ENCODE results near the gene SLC43A1.
"Not testable (repeated sequence)": the region's sequence is repeated elsewhere in the genome, so short reads cannot be mapped to it uniquely, and the experiment has no call there.

The SLC43A1 gene

GRCh38 chr11:57460022-57460757 lies 55.3 kb downstream of the SLC43A1 start, which contains the start of gene RTN4RL2:
Gene RTN4RL2 (plus strand): TSS chr11:57460528. CDS start chr11:57460866, 338 bp downstream.
- DNase-seq = peak; percentile 77

DNA sequence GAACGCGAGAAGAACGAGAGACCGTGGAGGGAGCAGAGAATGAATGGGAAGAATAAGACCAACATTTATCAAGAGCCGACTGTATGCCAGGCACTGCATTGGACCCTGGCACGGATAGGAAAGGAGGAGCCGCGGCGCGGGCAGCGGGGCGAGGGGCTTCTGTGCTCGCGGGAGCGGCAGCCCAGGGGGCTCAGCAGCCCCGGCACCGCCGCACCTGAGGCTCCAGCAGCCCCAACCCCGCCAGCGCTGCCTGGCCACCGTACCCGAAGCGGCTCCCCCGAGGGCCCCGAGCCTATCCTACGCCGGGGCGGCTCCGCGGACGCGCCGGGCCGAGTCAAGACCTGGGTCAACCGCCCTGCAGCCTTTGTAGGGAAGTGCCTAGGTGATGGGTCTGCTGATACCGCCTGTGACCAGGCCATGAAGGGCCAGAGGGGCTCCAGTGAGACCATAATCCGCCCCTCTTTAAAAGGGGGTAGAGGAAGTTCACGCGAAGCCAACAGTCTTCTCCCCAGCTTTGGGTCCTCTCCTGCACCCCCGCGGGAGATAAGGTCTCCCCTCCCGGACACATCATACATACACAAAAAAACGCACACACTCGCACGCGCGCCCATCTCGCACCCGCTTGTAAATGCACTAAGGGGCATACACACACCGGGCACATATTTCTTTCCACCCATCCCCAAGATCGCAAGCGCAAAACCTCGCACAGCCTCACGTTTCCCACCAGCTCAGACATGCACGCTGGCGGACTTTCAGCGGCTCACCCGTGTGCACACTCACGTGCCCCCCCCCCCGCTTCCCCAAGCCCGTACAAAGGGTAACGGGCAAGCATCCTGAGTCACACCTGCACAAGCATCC lies 56.1 kb downstream of the SLC43A1 start:
- peak; percentile 45 for DNase-seq

DNA sequence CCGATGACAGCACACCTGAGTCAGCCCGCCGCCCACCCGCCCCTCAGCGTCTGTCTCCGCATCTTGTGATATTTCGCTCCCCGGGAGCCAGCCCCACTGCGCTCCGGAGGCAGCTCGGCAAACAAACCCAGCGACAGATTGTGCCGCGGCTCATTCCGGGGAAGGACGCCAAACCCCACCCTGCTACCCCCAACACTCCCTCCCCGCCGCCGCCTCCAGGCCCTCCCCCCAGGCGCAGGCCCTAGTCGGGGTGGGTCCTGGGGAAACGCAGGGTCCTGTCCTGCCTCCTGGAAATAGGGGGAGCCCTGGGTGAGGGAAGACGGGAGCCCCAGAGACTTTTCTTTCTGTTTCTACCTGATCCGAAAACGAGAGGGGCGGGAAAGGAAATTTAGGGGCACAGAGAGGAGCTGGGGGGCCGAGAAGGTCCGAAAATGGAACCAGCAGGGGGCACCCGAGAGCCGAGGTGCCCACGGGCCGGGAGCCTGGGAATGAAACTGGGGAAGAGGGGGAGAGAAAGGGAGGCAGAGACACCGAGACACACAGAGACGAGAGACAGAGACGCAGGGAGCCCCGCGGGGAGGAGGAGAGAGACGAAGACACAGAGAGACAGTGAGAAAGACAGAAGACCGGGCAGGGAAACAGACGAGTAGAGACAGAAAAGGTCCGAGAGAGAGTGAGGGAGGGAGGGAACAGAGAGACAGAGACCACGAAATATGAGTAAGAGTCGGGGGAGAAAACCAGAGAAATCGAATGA lies 56.9 kb downstream of the SLC43A1 start:
- DNase-seq = peak; percentile 67

DNA sequence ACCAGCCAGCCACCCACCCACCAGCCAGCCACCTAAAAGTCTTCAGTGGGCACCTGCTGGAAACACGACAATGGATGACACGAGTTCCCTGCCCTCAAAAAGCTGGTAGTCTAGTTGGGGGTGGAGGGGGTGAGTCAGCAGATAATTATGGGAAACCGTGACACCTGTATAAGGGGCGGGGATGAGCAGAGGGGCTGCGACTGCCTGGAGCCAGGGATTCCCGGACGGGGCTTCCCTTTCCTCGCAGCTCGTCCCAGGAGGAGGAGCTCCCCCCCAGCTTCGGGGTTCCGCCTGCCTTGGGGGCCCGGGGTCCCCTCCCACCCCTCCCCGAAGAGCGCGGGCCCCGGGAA lies 57.5 kb downstream of the SLC43A1 start:
- DNase-seq = peak; percentile 41

GRCh38 chr11:57457643-57458023 lies 57.9 kb downstream of the SLC43A1 start:
- DNase-seq = no peak

DNA sequence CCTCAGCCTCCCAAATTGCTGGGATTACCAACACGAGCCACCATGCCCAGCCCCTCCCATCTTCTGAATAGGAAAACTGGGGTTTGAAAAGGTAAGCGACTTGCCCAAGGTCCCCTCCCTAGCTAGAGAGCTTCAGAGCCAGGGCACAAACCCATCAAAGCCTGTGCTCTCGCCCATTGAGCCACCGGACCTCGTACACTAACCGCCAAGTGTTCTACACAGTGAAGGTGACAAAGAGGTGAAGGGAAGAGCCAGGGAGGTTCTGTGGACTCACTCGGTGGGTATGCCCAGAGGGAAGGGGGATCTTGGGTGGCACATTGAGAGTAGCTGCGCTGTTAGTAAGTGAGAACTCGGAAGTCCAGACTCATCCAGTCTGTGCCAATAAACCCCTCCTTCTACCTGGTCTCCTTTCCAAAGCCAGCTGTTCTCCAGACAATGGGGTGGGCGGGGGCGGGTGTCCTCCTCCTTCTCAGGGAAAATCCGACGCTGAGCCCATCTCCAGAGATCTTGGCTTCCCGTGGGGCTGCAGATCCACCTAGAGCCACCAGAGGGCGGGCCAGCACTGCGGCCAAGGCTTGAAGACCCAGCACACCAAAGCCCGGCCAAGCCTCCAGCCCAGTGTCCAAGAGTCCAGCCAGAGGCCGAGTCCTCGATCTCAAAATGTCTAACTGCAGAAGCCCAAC lies 58.4 kb downstream of the SLC43A1 start:
- DNase-seq = peak; percentile 84

DNA sequence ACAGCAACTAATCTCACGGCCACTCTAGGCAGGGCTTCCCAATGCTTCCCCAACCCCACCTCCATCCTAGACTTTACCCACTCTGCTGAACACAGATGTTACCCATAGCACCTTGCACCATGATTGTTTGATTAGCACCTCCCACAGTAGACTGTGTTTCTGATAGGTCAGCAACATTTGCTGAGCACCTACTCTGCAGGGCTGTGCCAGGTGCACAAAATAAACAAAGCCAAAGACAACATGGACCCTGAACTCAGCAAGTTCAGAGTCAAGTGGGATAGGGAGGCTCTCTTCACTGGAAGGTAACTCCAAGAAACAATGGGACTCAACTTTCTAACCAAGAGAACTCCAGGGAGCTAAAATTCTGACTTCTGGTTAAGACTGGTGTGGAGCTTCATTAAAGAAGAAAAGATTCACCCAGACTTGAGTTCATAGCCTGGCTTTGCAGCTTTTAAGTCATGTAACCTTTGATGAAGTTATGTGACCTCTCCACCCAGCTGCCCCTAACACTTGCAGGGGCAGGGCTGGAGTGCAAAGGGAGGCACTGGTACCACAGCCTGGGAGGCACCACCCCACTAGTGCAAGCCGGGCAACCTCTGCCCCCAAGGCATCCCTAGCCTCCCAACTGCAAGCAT lies 61.8 kb downstream of the SLC43A1 start:
- no peak for DNase-seq

- no peak for DNase-seq
Measured at GRCh38 chr11:57446055-57446454, 69.4 kb downstream of the SLC43A1 start.

DNA sequence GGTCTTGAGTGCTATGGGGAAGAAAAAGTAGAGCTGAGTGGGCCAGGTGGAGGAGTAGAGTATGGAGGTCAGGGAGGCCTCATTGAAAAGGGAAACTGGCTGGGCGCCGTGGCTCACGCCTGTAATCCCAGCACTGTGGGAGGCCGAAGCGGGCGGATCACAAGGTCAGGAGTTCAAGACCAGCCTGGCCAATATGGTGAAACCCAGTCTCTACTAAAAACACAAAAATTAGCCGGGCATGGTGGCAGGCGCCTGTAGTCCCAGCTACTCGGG lies 70.4 kb downstream of the SLC43A1 start:
- DNase-seq = not testable (repeated sequence)

DNA sequence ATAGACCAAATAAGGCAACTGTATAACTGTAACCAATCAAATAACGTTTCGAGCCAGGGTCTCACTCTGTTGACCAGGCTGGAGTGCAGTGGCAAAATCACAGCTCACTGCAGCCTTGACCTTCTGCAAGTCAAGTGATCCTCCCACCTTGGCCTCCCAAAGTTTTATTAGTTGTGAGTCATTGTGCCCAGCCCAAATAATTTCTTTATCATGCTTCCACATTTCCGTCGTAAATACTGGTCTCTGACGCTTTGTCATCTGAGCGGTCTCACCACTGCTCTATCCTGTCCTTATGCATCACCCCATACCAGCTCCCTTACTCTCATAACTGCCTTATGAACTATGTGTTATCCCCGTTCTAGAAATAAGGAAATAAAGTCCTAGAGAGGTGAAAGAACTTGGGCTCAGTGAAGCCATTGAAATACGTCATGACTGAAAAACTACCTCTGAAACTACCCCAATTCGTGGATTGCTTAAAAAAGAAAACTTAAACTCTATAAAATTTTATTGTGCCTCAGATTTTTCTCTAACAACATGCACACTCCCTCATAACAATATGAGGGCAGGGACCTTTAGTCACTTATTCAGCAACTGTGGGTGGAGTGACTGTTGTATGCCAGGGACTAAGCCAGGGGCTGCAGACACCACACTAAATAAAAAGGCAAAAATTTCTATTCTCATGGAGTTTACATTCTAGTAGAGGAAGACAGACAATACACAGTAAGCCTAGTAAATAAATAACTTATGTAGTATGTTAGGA lies 71.0 kb downstream of the SLC43A1 start:
- no peak for DNase-seq

GRCh38 chr11:57440744-57441414 lies 74.6 kb downstream of the SLC43A1 start:
- no peak for DNase-seq

DNA sequence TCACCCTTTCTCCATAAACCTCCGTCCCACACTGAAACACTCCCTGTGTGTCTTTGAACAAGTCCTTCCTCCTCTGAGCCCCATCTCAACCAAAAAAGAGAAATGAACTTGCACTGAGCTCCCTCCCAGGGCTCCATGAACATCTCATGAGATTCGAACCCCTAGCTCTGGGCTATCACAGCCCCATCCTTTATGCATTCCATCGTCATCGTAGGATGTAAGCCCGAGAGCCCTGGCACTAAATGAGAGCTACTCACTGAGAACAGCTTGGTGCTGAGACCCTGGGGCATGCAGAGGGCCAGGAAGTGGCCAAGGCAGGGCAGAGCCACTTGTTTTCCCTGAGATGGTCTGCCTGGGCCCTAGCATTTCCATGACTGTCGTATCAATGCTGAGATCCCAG lies 75.7 kb downstream of the SLC43A1 start:
- no peak for DNase-seq

DNA sequence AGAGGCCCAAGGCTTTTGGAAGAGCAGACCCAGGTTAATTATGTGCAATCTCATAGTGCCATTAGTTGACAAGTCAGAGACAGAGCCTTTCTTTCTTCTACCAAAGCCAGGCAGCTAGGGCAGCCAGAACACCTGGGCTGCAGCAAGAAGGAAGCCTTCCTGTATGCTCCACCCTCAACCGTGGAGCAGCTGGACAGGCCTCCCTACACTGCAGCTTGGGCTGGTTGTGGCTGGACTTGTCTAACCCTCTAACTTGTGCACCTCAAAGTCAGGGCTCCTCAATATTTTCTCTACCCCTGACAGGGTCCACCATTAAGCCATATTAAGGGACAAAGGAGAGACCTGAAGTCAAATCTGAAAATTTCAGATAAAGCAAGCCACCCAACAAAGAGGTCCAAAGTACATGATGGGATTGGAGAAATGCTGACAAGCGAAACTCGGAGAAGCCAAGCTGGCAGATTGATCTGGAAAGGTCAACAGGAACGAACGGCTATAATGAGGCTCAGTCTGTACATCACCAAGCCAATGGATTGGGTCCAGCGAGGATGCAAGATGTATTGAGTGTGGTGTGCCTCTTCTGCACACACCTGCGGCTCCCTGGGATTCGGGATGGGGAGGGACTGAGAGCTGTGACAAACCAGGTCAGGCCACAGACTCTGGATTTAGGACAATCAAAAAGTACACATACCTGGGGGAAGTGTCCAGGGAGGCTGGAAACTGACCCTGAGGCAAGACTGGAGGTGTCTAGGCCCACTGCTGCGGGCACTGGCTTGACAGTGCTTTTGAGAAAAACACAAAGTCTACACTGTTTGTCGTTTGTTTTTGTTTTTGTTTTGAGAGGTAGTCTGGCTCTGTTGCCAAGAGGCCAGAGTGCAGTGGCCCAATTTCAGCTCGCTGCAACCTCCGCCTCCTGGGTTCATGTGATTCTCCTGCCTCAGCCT lies 76.9 kb downstream of the SLC43A1 start:
- DNase-seq = no peak

GRCh38 chr11:57436031-57436430 lies 79.5 kb downstream of the SLC43A1 start:
- no peak for DNase-seq

DNA sequence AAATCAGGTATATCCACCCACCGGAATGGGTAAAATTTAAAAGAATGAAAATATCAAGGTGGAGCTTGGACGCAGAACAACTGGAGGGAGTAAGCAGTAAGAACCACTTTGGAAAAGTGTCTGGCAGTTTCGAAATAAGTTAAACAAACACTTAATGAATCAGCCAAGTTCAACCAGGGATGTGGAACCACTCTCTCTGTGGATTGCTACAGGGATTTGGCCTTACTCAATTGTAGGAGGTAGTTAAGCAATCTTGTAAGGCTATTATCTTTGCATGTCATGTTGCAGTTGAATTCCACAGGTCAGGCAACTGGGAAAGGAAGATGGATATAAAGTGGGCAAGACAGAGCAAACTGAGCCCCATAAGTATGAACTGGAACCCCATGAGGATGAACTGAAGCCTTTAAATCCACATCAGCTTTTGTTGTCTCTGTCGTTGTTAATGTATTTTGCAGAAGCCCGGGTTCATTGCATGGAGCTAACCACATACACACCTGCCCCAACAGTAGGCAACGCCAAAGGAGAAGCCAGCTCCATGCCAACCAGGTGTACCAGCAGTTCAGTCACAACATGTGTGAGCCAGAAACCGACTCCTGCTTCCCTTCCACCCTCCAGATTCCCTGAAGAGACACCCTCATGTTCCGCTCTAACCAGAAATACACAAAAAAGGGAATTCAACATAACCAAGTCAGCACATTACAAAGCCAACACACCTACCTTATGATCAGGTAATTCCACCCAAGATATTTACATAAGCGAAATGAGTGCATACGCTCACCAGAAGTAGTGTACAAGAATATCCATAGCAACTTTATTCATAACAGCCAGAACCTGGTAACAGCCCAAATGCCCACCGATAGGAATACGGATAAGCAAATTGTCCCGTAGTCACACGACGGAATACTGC lies 80.6 kb downstream of the SLC43A1 start:
- DNase-seq = no peak
